T-cell (primary cell): ENCODE measurements around the gene MORN5. TPM values are rescaled to one million over a fixed set of nuclear protein-coding genes. Genes with fewer than 3 reads are reported as not detected.

Experiments
- ATAC-seq, 4 experiments: fragments of 200-7000 bp in 3 of 4; fragments of 150-1000 bp in 1 of 4; cut with Tn5 transposase; replicated peaks in 1 of 4; 1 replicate in 3 of 4; 2 replicates in 1 of 4; pipeline ENCODE4 v1.10.0; 2021; ENCODE audit warnings: moderate library complexity in 3 of 4, mild to moderate bottlenecking in 2 of 4, moderate number of reproducible peaks in 1 of 4
- CTCF ChIA-PET, 2 donors: fragments of 300-600 bp; sonication (Branson Sonifier 250); formaldehyde crosslinking; loops; one replicate each; lab custom pipeline; 2022; ENCODE audit warnings: antibody characterized with exemption in 2 of 2; lab: Charles Lee
- POLR2A ChIA-PET, 2 donors: fragments of 300-600 bp; sonication (Branson Sonifier 250); formaldehyde crosslinking; loops; one replicate each; lab custom pipeline; 2022; ENCODE audit warnings: antibody characterized with exemption in 2 of 2; lab: Charles Lee
- DNase-seq, 35 experiments: peaks; one replicate each; pipeline versions ENCODE4 v3.0.0 to v3.0.0-alpha.2; 2013 to 2023
- H3K27ac ChIP-seq: one replicate; pipeline ENCODE4 v1.5.1; 2013; ENCODE audit warnings: low read length
- H3K27me3 ChIP-seq, 2 experiments: replicated peaks in 1 of 2; 1 replicate in 1 of 2; 2 replicates in 1 of 2; pipeline versions ENCODE4 v1.6.1 to v1.7.0; 2013; ENCODE audit warnings: low read length in 1 of 2, mixed read lengths in 1 of 2; ENCODE audit not compliant: control insufficient read depth in 2 of 2, insufficient read depth in 2 of 2; ENCODE audit errors: extremely low read depth in 1 of 2
- H3K36me3 ChIP-seq, 2 donors: 1 replicate in 1 of 2; 2 replicates in 1 of 2; pipeline versions ENCODE4 v1.6.1 to v1.7.0; 2013; ENCODE audit warnings: low read length in 1 of 2; ENCODE audit not compliant: control insufficient read depth in 2 of 2, insufficient read depth in 1 of 2; ENCODE audit errors: extremely low read depth in 1 of 2
- H3K4me1 ChIP-seq, 2 experiments: 1 replicate in 1 of 2; 2 replicates in 1 of 2; pipeline versions ENCODE4 v1.6.1 to v1.7.0; 2013; ENCODE audit warnings: low read length in 2 of 2, mixed read lengths in 1 of 2; ENCODE audit not compliant: insufficient read depth in 2 of 2, control insufficient read depth in 1 of 2; ENCODE audit errors: extremely low read depth in 1 of 2
- H3K4me3 ChIP-seq, 2 donors: 1 replicate in 1 of 2; 2 replicates in 1 of 2; pipeline versions ENCODE4 v1.5.1 to v1.7.0; 2013; ENCODE audit warnings: mild to moderate bottlenecking in 2 of 2, low read length in 1 of 2, moderate library complexity in 1 of 2; ENCODE audit not compliant: control insufficient read depth in 1 of 2; ENCODE audit errors: extremely low read depth in 1 of 2
- H3K9me3 ChIP-seq: 2 replicates; pipeline ENCODE4 v1.7.0; 2013
- H3K27ac Mint-ChIP-seq, 2 donors: one replicate each; pipeline ENCODE4 v1.8.0; 2020 to 2021; ENCODE audit warnings: mild to moderate bottlenecking in 2 of 2, mixed read lengths in 2 of 2
- H3K27me3 Mint-ChIP-seq, 2 donors: one replicate each; pipeline ENCODE4 v1.8.0; 2021 to 2022; ENCODE audit warnings: mixed read lengths in 2 of 2
- H3K36me3 Mint-ChIP-seq: one replicate; pipeline ENCODE4 v1.8.0; 2021; ENCODE audit warnings: mixed read lengths
- H3K4me1 Mint-ChIP-seq, 3 donors: one replicate each; pipeline ENCODE4 v1.8.0; 2020 to 2022; ENCODE audit warnings: mixed read lengths in 3 of 3, mild to moderate bottlenecking in 1 of 3
- H3K4me3 Mint-ChIP-seq, 3 donors: one replicate each; pipeline ENCODE4 v1.8.0; 2020 to 2022; ENCODE audit warnings: mild to moderate bottlenecking in 3 of 3, mixed read lengths in 3 of 3, moderate library complexity in 3 of 3
- H3K9me3 Mint-ChIP-seq, 3 donors: one replicate each; pipeline ENCODE4 v1.8.0; 2020 to 2022; ENCODE audit warnings: mixed read lengths in 3 of 3
- WGBS: methylation state at CpG from one replicate; pipeline ENCODE4 v1.1.5; 2013; ENCODE audit warnings: missing lambda C conversion rate; ENCODE audit not compliant: insufficient coverage; 5-methylcytosine and 5-hydroxymethylcytosine counted together
- total RNA-seq, 35 experiments: library from RNA in 6 of 35; stranded (reverse) in 6 of 35; fragments of 120-200 nt in 1 of 35; gene quantifications; one replicate each; pipeline versions ENCODE4 v1.2.1 to v1.2.4 and lab custom pipeline; 2013 to 2026

Gene MORN5
- total RNA-seq, 5 donors from 2014 or later (not counting 1 experiment from before 2014, with no cell fraction given) = not detected

GRCh38 chr9:122232796-122233306 is 73.1 kb downstream of the MORN5 start:
- H3K4me1 ChIP-seq = peaks cover 0 to 7% of the 10 kb centered on the region in 2 experiments
- Mint-ChIP-seq H3K4me1 (no peaks in the 10 kb centered on the region), H3K9me3 (no peaks in the 10 kb centered on the region), H3K27ac (no peak overlapping the region), H3K4me3 (no peak overlapping the region), H3K27me3 (no peaks in the 10 kb centered on the region), H3K36me3 (no peaks in the 10 kb centered on the region)
- H3K27ac ChIP-seq = no peak overlapping the region
- H3K4me3 ChIP-seq = no peak overlapping the region
- WGBS = 75% methylated on average over 2 of the region's 6 CpGs
- peaks cover 7 to 15% of the 10 kb centered on the region in 2 experiments for H3K27me3 ChIP-seq
- POLR2A ChIA-PET = no interaction called here
- CTCF ChIA-PET = interaction anchor here in 1 of 2 donors (0.6 kb wide), 1 partner anchor 1610 kb away, joined by 3 read pairs; no protein-coding TSS in a partner anchor
- no peaks in the 10 kb centered on the region for H3K9me3 ChIP-seq
- DNase-seq (no peak), ATAC-seq (no peak)
- no peaks in the 10 kb centered on the region for H3K36me3 ChIP-seq

- Mint-ChIP-seq H3K4me3 (no peak overlapping the region), H3K27ac (no peak overlapping the region), H3K9me3 (no peaks in the 10 kb centered on the region), H3K36me3 (peaks cover 7% of the 10 kb centered on the region), H3K27me3 (no peaks in the 10 kb centered on the region), H3K4me1 (no peaks in the 10 kb centered on the region)
- CTCF ChIA-PET = no interaction called here
- ATAC-seq (no peak), DNase-seq (no peak)
- no peaks in the 10 kb centered on the region for H3K9me3 ChIP-seq
- WGBS = 93% methylated on average over 4 of the region's 7 CpGs
- peaks cover 5% of the 10 kb centered on the region in 2 experiments for H3K27me3 ChIP-seq
- POLR2A ChIA-PET = interaction anchor here in 1 of 2 donors (0.8 kb wide), 1 partner anchor 76 kb away, joined by 3 read pairs; no protein-coding TSS in a partner anchor
- no peak overlapping the region for H3K4me3 ChIP-seq
- no peaks in the 10 kb centered on the region for H3K4me1 ChIP-seq
- H3K36me3 ChIP-seq = no peaks in the 10 kb centered on the region
- no peak overlapping the region for H3K27ac ChIP-seq
Measured at GRCh38 chr9:122234022-122234748, 74.5 kb downstream of the MORN5 start.

DNA sequence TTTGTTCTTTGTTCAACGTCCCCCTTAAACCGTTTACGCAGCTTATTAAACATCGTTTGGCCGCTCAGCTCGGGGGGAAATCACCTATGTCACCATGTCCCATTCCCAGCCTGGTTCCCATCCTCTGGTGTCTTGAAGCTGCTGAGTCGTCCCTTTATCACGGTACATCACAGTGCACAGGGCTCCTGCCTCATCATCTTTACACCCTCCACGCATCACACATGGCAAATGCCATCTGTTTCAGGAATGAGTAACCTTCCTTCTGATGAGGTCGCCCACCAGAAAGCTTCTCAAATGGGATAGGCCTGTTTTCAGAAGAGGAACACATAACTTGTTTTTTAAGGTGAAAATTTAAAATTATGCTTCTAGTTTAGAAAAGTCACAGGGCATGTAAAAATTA is 77.0 kb downstream of the MORN5 start:
- POLR2A ChIA-PET = no interaction called here
- H3K36me3 ChIP-seq = peaks cover 0 to 14% of the 10 kb centered on the region in 2 donors

DNA sequence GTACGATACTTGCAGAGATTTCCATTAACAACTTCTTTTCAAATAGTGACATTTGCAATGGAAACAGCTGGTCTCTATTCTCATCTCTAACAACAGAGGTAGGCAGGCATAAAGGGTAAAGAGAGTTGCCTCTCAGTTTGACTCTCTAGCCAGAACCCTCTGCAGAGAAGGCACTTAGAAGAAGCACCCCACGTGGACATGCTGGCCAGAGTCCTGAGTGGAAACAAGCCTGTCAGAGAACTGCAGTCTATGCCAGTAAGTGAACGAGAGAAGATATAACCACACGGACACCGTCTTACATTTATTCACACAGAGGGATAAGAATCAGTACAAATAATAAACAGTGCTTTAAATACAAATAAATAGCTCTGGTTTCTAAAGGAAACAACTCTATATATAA is 80.0 kb downstream of the MORN5 start:
- Histone ChIP-seq H3K27me3 (no peaks in the 10 kb centered on the region), H3K4me1 (no peaks in the 10 kb centered on the region), H3K4me3 (no peak overlapping the region), H3K9me3 (no peaks in the 10 kb centered on the region), H3K27ac (no peak overlapping the region), H3K36me3 (peaks cover 0 to 42% of the 10 kb centered on the region in 2 donors)
- ChIA-PET POLR2A (no interaction called here), CTCF (no interaction called here)
- Mint-ChIP-seq H3K9me3 (no peaks in the 10 kb centered on the region), H3K27me3 (no peaks in the 10 kb centered on the region), H3K4me3 (no peak overlapping the region), H3K36me3 (peaks cover 42% of the 10 kb centered on the region), H3K27ac (no peak overlapping the region), H3K4me1 (no peaks in the 10 kb centered on the region)
- no peak for ATAC-seq
- 80% methylated on average over 1 of the region's 5 CpGs for WGBS
- no peak for DNase-seq

More for the DNA sequence above, 77.0 kb downstream of the MORN5 start:
- H3K4me1 ChIP-seq = no peaks in the 10 kb centered on the region
- no peak for ATAC-seq
- Mint-ChIP-seq H3K4me1 (no peaks in the 10 kb centered on the region), H3K36me3 (peaks cover 21% of the 10 kb centered on the region), H3K4me3 (no peak overlapping the region), H3K9me3 (no peaks in the 10 kb centered on the region), H3K27me3 (no peaks in the 10 kb centered on the region), H3K27ac (no peak overlapping the region)
- CTCF ChIA-PET = no interaction called here
- WGBS = 95% methylated on average over 7 of the region's 10 CpGs
- no peak overlapping the region for H3K27ac ChIP-seq
- no peak for DNase-seq
- no peaks in the 10 kb centered on the region for H3K27me3 ChIP-seq
- H3K4me3 ChIP-seq = no peak overlapping the region
- no peaks in the 10 kb centered on the region for H3K9me3 ChIP-seq

GRCh38 chr9:122244349-122244748 is 84.6 kb downstream of the MORN5 start:
- peaks cover 8 to 88% of the 10 kb centered on the region in 2 donors for H3K36me3 ChIP-seq
- ChIA-PET CTCF (no interaction called here), POLR2A (no interaction called here)
- WGBS = 100% methylated on average over 1 of the region's 3 CpGs
- H3K27ac ChIP-seq = no peak overlapping the region
- Mint-ChIP-seq H3K9me3 (no peaks in the 10 kb centered on the region), H3K36me3 (peaks cover 58% of the 10 kb centered on the region), H3K4me3 (no peak overlapping the region), H3K27me3 (no peaks in the 10 kb centered on the region), H3K27ac (no peak overlapping the region), H3K4me1 (no peaks in the 10 kb centered on the region)
- no peaks in the 10 kb centered on the region for H3K9me3 ChIP-seq
- H3K27me3 ChIP-seq = no peaks in the 10 kb centered on the region
- no peak overlapping the region for H3K4me3 ChIP-seq
- no peak for DNase-seq
- no peaks in the 10 kb centered on the region for H3K4me1 ChIP-seq
- ATAC-seq = no peak

GRCh38 chr9:122246666-122247065 is 87.0 kb downstream of the MORN5 start:
- H3K4me3 Mint-ChIP-seq = no peak overlapping the region
- no peaks in the 10 kb centered on the region for H3K4me1 ChIP-seq
- H3K4me1 Mint-ChIP-seq = no peaks in the 10 kb centered on the region
- ATAC-seq (no peak), DNase-seq (no peak)
- peaks cover 8 to 93% of the 10 kb centered on the region in 2 donors for H3K36me3 ChIP-seq
- ChIA-PET POLR2A (no interaction called here), CTCF (no interaction called here)
- no peaks in the 10 kb centered on the region for H3K9me3 ChIP-seq
- no peak overlapping the region for H3K27ac Mint-ChIP-seq
- H3K4me3 ChIP-seq = no peak overlapping the region
- H3K27ac ChIP-seq = no peak overlapping the region
- no CpG with 5 or more reads among the region's 3 CpGs for WGBS
- H3K9me3 Mint-ChIP-seq = no peaks in the 10 kb centered on the region
- no peaks in the 10 kb centered on the region for H3K27me3 ChIP-seq
- H3K27me3 Mint-ChIP-seq = no peaks in the 10 kb centered on the region
- H3K36me3 Mint-ChIP-seq = peaks cover 59% of the 10 kb centered on the region
